HepG2 (cell line): Measurements from ENCODE around the gene CEBPA. TPM values are rescaled to one million over a fixed set of nuclear protein-coding genes. Genes with fewer than 3 reads are reported as not detected.

ENCODE experiments used
- CBFB ChIP-seq: sonication (generic); formaldehyde crosslinking; IDR thresholded peaks from 2 replicates; pipeline ENCODE4 v1.4.0; 2020; ENCODE audit warnings: missing genetic modification reagents
- CEBPG ChIP-seq: IDR thresholded peaks from 2 replicates; pipeline ENCODE4 v1.6.1; 2016
- CENPT ChIP-seq: sonication (generic); formaldehyde crosslinking; IDR thresholded peaks from 2 replicates; pipeline ENCODE4 v1.8.0; 2022; ENCODE audit warnings: low read depth, mild to moderate bottlenecking, moderate library complexity, missing genetic modification reagents
- ELF1 ChIP-seq: sonication (generic); formaldehyde crosslinking; IDR thresholded peaks from 2 replicates; pipeline ENCODE4 v1.4.0; 2020; ENCODE audit warnings: missing genetic modification reagents
- FOSL1 ChIP-seq: sonication (generic); formaldehyde crosslinking; IDR thresholded peaks from 2 replicates; pipeline ENCODE4 v1.9.0; 2021; ENCODE audit warnings: missing genetic modification reagents, borderline replicate concordance
- FOXA1 ChIP-seq, 2 experiments: fragments of 450-650 bp in 1 of 2; sonication (generic) in 1 of 2; formaldehyde crosslinking in 1 of 2; IDR thresholded peaks; 2 replicates each; pipeline versions ENCODE4 v1.4.0 to v1.6.1; 2016 to 2020; ENCODE audit warnings: missing genetic modification reagents in 1 of 2
- GPN1 ChIP-seq: sonication (generic); formaldehyde crosslinking; IDR thresholded peaks from 2 replicates; pipeline ENCODE4 v1.5.1; 2020; ENCODE audit warnings: missing genetic modification reagents, borderline replicate concordance
- KAT8 ChIP-seq: IDR thresholded peaks from 2 replicates; pipeline ENCODE4 v1.6.1; 2016; ENCODE audit warnings: missing genetic modification reagents, missing compliant biosample characterization
- KLF12 ChIP-seq: sonication (generic); formaldehyde crosslinking; IDR thresholded peaks from 2 replicates; pipeline ENCODE4 v1.4.0; 2020; ENCODE audit warnings: missing genetic modification reagents, borderline replicate concordance
- MAF1 ChIP-seq: sonication (generic); formaldehyde crosslinking; IDR thresholded peaks from 2 replicates; pipeline ENCODE4 v1.5.0; 2020; ENCODE audit warnings: missing genetic modification reagents, borderline replicate concordance
- MED13 ChIP-seq: sonication (generic); formaldehyde crosslinking; IDR thresholded peaks from 2 replicates; pipeline ENCODE4 v1.5.0; 2020; ENCODE audit warnings: missing genetic modification reagents
- NR2F6 ChIP-seq, 2 experiments: IDR thresholded peaks; 2 replicates each; pipeline ENCODE4 v1.6.1; 2016; ENCODE audit warnings: antibody characterized with exemption in 1 of 2, mild to moderate bottlenecking in 1 of 2
- PHF8 ChIP-seq: sonication (generic); formaldehyde crosslinking; IDR thresholded peaks from 2 replicates; pipeline ENCODE4 v1.5.0; 2020; ENCODE audit warnings: missing genetic modification reagents
- RARG ChIP-seq: sonication (generic); formaldehyde crosslinking; IDR thresholded peaks from 2 replicates; pipeline ENCODE4 v1.4.0; 2020; ENCODE audit warnings: low read depth, mild to moderate bottlenecking, missing genetic modification reagents
- SCMH1 ChIP-seq: sonication (generic); formaldehyde crosslinking; IDR thresholded peaks from 2 replicates; pipeline ENCODE4 v1.9.0; 2021; ENCODE audit warnings: missing genetic modification reagents, mild to moderate bottlenecking, borderline replicate concordance
- SMARCE1 ChIP-seq: fragments of 450-650 bp; IDR thresholded peaks from 2 replicates; pipeline ENCODE4 v1.6.1; 2017; ENCODE audit warnings: borderline replicate concordance
- SUZ12 ChIP-seq: fragments of 150-350 bp; IDR thresholded peaks from 2 replicates; pipeline ENCODE4 v1.6.1; 2014; ENCODE audit warnings: low read depth, low read length
- TAF15 ChIP-seq: fragments of 200-400 bp; formaldehyde crosslinking; IDR thresholded peaks from one replicate; pipeline ENCODE4 v1.6.1; 2018; ENCODE audit warnings: mild to moderate bottlenecking, low read depth, low read length; ENCODE audit not compliant: poor library complexity, severe bottlenecking
- TBX2 ChIP-seq: sonication (generic); formaldehyde crosslinking; IDR thresholded peaks from 2 replicates; pipeline ENCODE4 v1.5.0; 2020; ENCODE audit warnings: missing genetic modification reagents, mild to moderate bottlenecking, borderline replicate concordance
- TCF7 ChIP-seq: sonication (generic); IDR thresholded peaks from 2 replicates; pipeline ENCODE4 v1.6.1; 2016; ENCODE audit warnings: antibody characterized with exemption, low read depth
- ZFYVE20 ChIP-seq: sonication (generic); formaldehyde crosslinking; IDR thresholded peaks from 2 replicates; pipeline ENCODE4 v1.8.0; 2023; ENCODE audit warnings: low read depth, mild to moderate bottlenecking, moderate library complexity, missing genetic modification reagents, borderline replicate concordance
- ZNF335 ChIP-seq: sonication (generic); formaldehyde crosslinking; IDR thresholded peaks from 2 replicates; pipeline ENCODE4 v1.4.0; 2020; ENCODE audit warnings: missing genetic modification reagents
- ZNF383 ChIP-seq: sonication (generic); formaldehyde crosslinking; IDR thresholded peaks from 2 replicates; pipeline ENCODE4 v1.4.0; 2020; ENCODE audit warnings: missing genetic modification reagents, mild to moderate bottlenecking, borderline replicate concordance
- ZNF672 ChIP-seq: sonication (generic); formaldehyde crosslinking; IDR thresholded peaks from 2 replicates; pipeline ENCODE4 v1.8.1; 2022; ENCODE audit warnings: missing genetic modification reagents
- ZNF83 ChIP-seq: sonication (generic); formaldehyde crosslinking; IDR thresholded peaks from 2 replicates; pipeline ENCODE4 v1.4.0; 2020; ENCODE audit warnings: missing genetic modification reagents, mild to moderate bottlenecking, borderline replicate concordance
- polyA plus RNA-seq, 8 experiments: library from polyadenylated mRNA; depleted of rRNA in 3 of 8; stranded (reverse) in 7 of 8; unstranded in 1 of 8; fragments of >200 nt; fragmentation: Illumina TruSeq in 4 of 8; extraction: Trizol in 4 of 8; gene quantifications; 2 replicates each; pipeline versions ENCODE4 v1.2.1 to v1.2.3, GENCODE V29; 2011 to 2016; ENCODE audit warnings: low read depth in 4 of 8, missing spikeins in 1 of 8, mixed read lengths in 1 of 8; ENCODE audit not compliant: insufficient read depth in 1 of 8
- total RNA-seq, 5 experiments: library from RNA; depleted of rRNA; stranded (reverse); fragments of >200 nt; fragmentation: Illumina TruSeq; extraction: Trizol; gene quantifications; 2 replicates each; pipeline ENCODE4 v1.2.3, GENCODE V29; 2016; ENCODE audit warnings: low read depth in 1 of 5
- TF ChIP-seq, protein P1 (sequence below): fragments of 450-650 bp; IDR thresholded peaks from 2 replicates; pipeline ENCODE4 v1.6.1; 2017; ENCODE audit warnings: mild to moderate bottlenecking

The CEBPA gene
- total and polyA plus RNA-seq, 2 of the 13 experiments (the other 11 are each of a cell fraction or from before 2014, with no cell fraction given): 24.8 to 103 TPM

DNA sequence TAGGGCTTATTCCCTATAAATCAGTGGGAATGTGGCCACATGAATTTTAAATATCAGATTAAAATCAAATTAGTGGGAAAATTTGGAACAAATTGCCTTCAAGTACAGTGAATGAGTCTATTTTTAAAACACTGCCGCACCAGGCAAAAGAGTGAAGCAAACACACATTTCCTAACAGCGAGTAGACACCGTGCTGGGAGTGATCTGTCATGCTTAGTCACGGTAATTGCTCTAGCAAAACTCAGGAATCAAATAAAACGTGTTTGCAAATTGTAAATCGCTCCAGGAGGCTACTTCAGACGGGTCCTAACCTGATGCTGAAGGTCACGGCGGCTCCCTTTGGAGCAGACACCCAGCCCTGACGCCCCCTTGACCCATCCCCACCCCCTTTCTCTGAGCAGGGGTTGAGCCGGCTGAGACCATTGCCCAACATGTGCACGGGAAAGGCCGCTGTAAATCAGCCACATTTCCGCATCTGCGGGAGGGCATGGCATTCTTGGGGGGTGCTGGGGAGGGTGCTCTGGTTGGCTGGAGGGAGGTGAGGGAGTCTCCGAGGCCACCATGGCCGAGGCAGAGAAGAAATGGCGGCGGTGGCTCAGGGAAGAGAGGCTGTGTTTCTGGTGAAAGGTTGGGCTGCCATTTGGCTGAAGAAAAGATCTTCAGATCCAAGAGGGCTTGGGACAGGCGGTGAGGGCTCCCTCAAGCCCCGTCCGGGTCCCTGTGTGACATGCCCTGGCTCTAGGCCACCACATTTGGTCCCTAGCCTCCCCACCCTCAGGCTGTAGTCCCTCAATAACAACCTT is 8.9 kb downstream of the CEBPA start (continued):
- no peak for TF ChIP-seq SCMH1 (CRISPR knock-in tag)
- TF ChIP-seq CBFB (CRISPR knock-in tag): no peak; the same call in 1 of the 2 replicates
- 0 out of 2 replicates have a peak, but pooled peaks have one; percentile 60 for TF ChIP-seq TBX2 (CRISPR knock-in tag)
- no peak for TF ChIP-seq ZFYVE20
- peak; percentile 19; the same call in 1 of the 2 replicates for TF ChIP-seq FOSL1 (CRISPR knock-in tag)
- TF ChIP-seq, protein P1, sequence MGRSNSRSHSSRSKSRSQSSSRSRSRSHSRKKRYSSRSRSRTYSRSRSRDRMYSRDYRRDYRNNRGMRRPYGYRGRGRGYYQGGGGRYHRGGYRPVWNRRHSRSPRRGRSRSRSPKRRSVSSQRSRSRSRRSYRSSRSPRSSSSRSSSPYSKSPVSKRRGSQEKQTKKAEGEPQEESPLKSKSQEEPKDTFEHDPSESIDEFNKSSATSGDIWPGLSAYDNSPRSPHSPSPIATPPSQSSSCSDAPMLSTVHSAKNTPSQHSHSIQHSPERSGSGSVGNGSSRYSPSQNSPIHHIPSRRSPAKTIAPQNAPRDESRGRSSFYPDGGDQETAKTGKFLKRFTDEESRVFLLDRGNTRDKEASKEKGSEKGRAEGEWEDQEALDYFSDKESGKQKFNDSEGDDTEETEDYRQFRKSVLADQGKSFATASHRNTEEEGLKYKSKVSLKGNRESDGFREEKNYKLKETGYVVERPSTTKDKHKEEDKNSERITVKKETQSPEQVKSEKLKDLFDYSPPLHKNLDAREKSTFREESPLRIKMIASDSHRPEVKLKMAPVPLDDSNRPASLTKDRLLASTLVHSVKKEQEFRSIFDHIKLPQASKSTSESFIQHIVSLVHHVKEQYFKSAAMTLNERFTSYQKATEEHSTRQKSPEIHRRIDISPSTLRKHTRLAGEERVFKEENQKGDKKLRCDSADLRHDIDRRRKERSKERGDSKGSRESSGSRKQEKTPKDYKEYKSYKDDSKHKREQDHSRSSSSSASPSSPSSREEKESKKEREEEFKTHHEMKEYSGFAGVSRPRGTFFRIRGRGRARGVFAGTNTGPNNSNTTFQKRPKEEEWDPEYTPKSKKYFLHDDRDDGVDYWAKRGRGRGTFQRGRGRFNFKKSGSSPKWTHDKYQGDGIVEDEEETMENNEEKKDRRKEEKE: no peak
- no peak for TF ChIP-seq MED13 (CRISPR knock-in tag)
- no peak; the same call in 1 of the 2 replicates for TF ChIP-seq PHF8
- no peak; the same call in 1 of the 2 replicates for TF ChIP-seq KLF12
- TF ChIP-seq FOXA1 (IDR thresholded peaks at IDR 0.05): no peak
- no peak for TF ChIP-seq FOXA1 (CRISPR knock-in tag; IDR thresholded peaks at IDR 0.05)
- TF ChIP-seq NR2F6 (IDR thresholded peaks at IDR 0.05): peak; percentile 96
- peak; percentile 89 for TF ChIP-seq NR2F6 (CRISPR knock-in tag; IDR thresholded peaks at IDR 0.05)
- no peak for TF ChIP-seq ZNF672 (CRISPR knock-in tag)
- TF ChIP-seq ZNF335: no peak
- TF ChIP-seq MAF1 (CRISPR knock-in tag): no peak
- peak; percentile 82 for TF ChIP-seq ELF1 (CRISPR knock-in tag)
- TF ChIP-seq TAF15: peak; percentile 49
- TF ChIP-seq CENPT (CRISPR knock-in tag): no peak
- peak; percentile 90 for TF ChIP-seq CEBPG (CRISPR knock-in tag)
- no peak for TF ChIP-seq GPN1 (CRISPR knock-in tag)
- TF ChIP-seq SMARCE1: no peak
- no peak for TF ChIP-seq SUZ12
- TF ChIP-seq TCF7: peak; percentile 94
- TF ChIP-seq ZNF383 (CRISPR knock-in tag): no peak
- no peak for TF ChIP-seq RARG (CRISPR knock-in tag)
- peak; percentile 58; the same call in 1 of the 2 replicates for TF ChIP-seq KAT8
- TF ChIP-seq ZNF83 (CRISPR knock-in tag): no peak
